ENCODE measurements around the gene PMF1.

PMF1 gene

GRCh38 chr1:156266051-156266450, 53.2 kb downstream of the PMF1 start:
- Histone ChIP-seq H3K36me3 (ENCODE audit: control insufficient read depth in 1 of 2, insufficient read depth in 2 of 2, low read length in 2 of 2) (peaks cover 68 to 76% of the 10 kb centered on the region in 2 experiments), H3K4me3 (ENCODE audit: low read depth, low read length) (no peak overlapping the region), H2BK120ac (ENCODE audit: insufficient read depth, low read length, poor library complexity) (no peak overlapping the region), H4K91ac (ENCODE audit: low read depth, low read length) (no peak overlapping the region), H3K27ac (ENCODE audit: low read depth, low read length) (no peak overlapping the region), H3K23ac (ENCODE audit: low read length) (no peak overlapping the region), H4K12ac (ENCODE audit: low read depth, low read length) (no peak overlapping the region), H3K4me2 (ENCODE audit: low read length) (no peak overlapping the region), H2AFZ (ENCODE audit: insufficient read depth, low read length, poor library complexity) (no peak overlapping the region), H4K8ac (ENCODE audit: low read depth, low read length) (no peak overlapping the region), H2BK5ac (ENCODE audit: low read depth, low read length, poor library complexity) (no peak overlapping the region), H3K27me3 (ENCODE audit: insufficient read depth, low read length) (no peaks in the 10 kb centered on the region), H2AK5ac (ENCODE audit: low read length) (no peak overlapping the region), H3K79me2 (ENCODE audit: control insufficient read depth, insufficient read depth, low read length, poor library complexity) (no peaks in the 10 kb centered on the region), H3K79me1 (ENCODE audit: low read length) (no peaks in the 10 kb centered on the region), H2BK12ac (ENCODE audit: low read length) (no peak overlapping the region), H3K9me3 (ENCODE audit: insufficient read depth, low read depth, low read length) (no peaks in the 10 kb centered on the region), H3K9ac (ENCODE audit: low read length) (no peak overlapping the region), H3K18ac (ENCODE audit: low read length) (no peak overlapping the region), H3K4me1 (ENCODE audit: control insufficient read depth in 1 of 2, insufficient read depth in 2 of 2, low read length in 2 of 2) (no peaks in the 10 kb centered on the region), H3K4ac (ENCODE audit: low read depth, low read length) (no peak overlapping the region), H3K14ac (ENCODE audit: low read length) (no peak overlapping the region)
- no peak for DNase-seq
- no CpG with 5 or more reads among the region's 13 CpGs for WGBS (ENCODE audit: extremely low coverage, insufficient coverage, insufficient read length)

GRCh38 chr1:156268336-156268735, 55.5 kb downstream of the PMF1 start:
- no peak overlapping the region for H2BK5ac ChIP-seq (ENCODE audit: low read depth, low read length, poor library complexity)
- H3K9ac ChIP-seq (ENCODE audit: low read length): no peak overlapping the region
- no peak overlapping the region for H3K4ac ChIP-seq (ENCODE audit: low read depth, low read length)
- H3K27ac ChIP-seq (ENCODE audit: low read depth, low read length): no peak overlapping the region
- no peaks in the 10 kb centered on the region for H3K9me3 ChIP-seq (ENCODE audit: insufficient read depth, low read depth, low read length)
- no peak overlapping the region for H2BK12ac ChIP-seq (ENCODE audit: low read length)
- H3K4me2 ChIP-seq (ENCODE audit: low read length): no peak overlapping the region
- H4K91ac ChIP-seq (ENCODE audit: low read depth, low read length): no peak overlapping the region
- H2BK120ac ChIP-seq (ENCODE audit: insufficient read depth, low read length, poor library complexity): no peak overlapping the region
- H2AK5ac ChIP-seq (ENCODE audit: low read length): no peak overlapping the region
- no peak overlapping the region for H3K23ac ChIP-seq (ENCODE audit: low read length)
- no peak overlapping the region for H2AFZ ChIP-seq (ENCODE audit: insufficient read depth, low read length, poor library complexity)
- no peak overlapping the region for H3K18ac ChIP-seq (ENCODE audit: low read length)
- DNase-seq: peak in 1 of 2 donors; percentile 33
- H3K79me2 ChIP-seq (ENCODE audit: control insufficient read depth, insufficient read depth, low read length, poor library complexity): no peaks in the 10 kb centered on the region
- H3K4me1 ChIP-seq (ENCODE audit: control insufficient read depth in 1 of 2, insufficient read depth in 2 of 2, low read length in 2 of 2): no peaks in the 10 kb centered on the region
- no CpG with 5 or more reads among the region's 4 CpGs for WGBS (ENCODE audit: extremely low coverage, insufficient coverage, insufficient read length)
- no peak overlapping the region for H3K4me3 ChIP-seq (ENCODE audit: low read depth, low read length)
- H4K12ac ChIP-seq (ENCODE audit: low read depth, low read length): no peak overlapping the region
- peaks cover 61 to 74% of the 10 kb centered on the region in 2 experiments for H3K36me3 ChIP-seq (ENCODE audit: control insufficient read depth in 1 of 2, insufficient read depth in 2 of 2, low read length in 2 of 2)
- H4K8ac ChIP-seq (ENCODE audit: low read depth, low read length): no peak overlapping the region
- no peaks in the 10 kb centered on the region for H3K27me3 ChIP-seq (ENCODE audit: insufficient read depth, low read length)
- H3K14ac ChIP-seq (ENCODE audit: low read length): no peak overlapping the region
- H3K79me1 ChIP-seq (ENCODE audit: low read length): no peaks in the 10 kb centered on the region

DNA sequence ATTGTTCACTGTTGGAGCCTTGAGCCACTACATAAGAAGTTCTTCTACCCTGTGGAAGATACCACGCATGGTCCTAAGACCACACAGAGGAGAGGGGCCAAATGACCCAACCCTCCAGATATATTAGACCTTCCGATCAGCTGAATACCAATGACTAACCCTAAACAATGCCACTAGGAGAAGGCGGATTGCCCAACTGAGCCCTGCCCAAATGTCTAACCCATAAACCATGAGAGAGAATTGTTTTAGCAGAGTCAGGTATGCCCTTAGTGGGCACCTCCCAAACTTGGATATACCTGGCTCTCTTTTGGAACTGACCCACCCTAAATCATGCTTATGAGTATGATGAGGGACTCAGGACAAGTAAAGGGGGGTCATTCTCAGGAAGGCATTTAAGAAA, 57.5 kb downstream of the PMF1 start:
- H2AK5ac ChIP-seq (ENCODE audit: low read length): no peak overlapping the region
- H2BK120ac ChIP-seq (ENCODE audit: insufficient read depth, low read length, poor library complexity): no peak overlapping the region
- no peak overlapping the region for H2AFZ ChIP-seq (ENCODE audit: insufficient read depth, low read length, poor library complexity)
- H3K18ac ChIP-seq (ENCODE audit: low read length): no peak overlapping the region
- no peaks in the 10 kb centered on the region for H3K79me2 ChIP-seq (ENCODE audit: control insufficient read depth, insufficient read depth, low read length, poor library complexity)
- H3K4me1 ChIP-seq (ENCODE audit: control insufficient read depth in 1 of 2, insufficient read depth in 2 of 2, low read length in 2 of 2): no peaks in the 10 kb centered on the region
- H3K79me1 ChIP-seq (ENCODE audit: low read length): no peaks in the 10 kb centered on the region
- H4K8ac ChIP-seq (ENCODE audit: low read depth, low read length): no peak overlapping the region
- H3K4ac ChIP-seq (ENCODE audit: low read depth, low read length): no peak overlapping the region
- H3K14ac ChIP-seq (ENCODE audit: low read length): no peak overlapping the region
- peaks cover 65 to 76% of the 10 kb centered on the region in 2 experiments for H3K36me3 ChIP-seq (ENCODE audit: control insufficient read depth in 1 of 2, insufficient read depth in 2 of 2, low read length in 2 of 2)
- H3K4me2 ChIP-seq (ENCODE audit: low read length): no peak overlapping the region
- no peaks in the 10 kb centered on the region for H3K9me3 ChIP-seq (ENCODE audit: insufficient read depth, low read depth, low read length)
- WGBS (ENCODE audit: extremely low coverage, insufficient coverage, insufficient read length): no CpG with 5 or more reads among the region's 3 CpGs
- H3K9ac ChIP-seq (ENCODE audit: low read length): no peak overlapping the region
- H3K27me3 ChIP-seq (ENCODE audit: insufficient read depth, low read length): no peaks in the 10 kb centered on the region
- no peak overlapping the region for H2BK12ac ChIP-seq (ENCODE audit: low read length)
- H2BK5ac ChIP-seq (ENCODE audit: low read depth, low read length, poor library complexity): no peak overlapping the region
- no peak overlapping the region for H4K12ac ChIP-seq (ENCODE audit: low read depth, low read length)
- H3K23ac ChIP-seq (ENCODE audit: low read length): no peak overlapping the region
- no peak overlapping the region for H3K27ac ChIP-seq (ENCODE audit: low read depth, low read length)
- no peak for DNase-seq
- no peak overlapping the region for H3K4me3 ChIP-seq (ENCODE audit: low read depth, low read length)
- no peak overlapping the region for H4K91ac ChIP-seq (ENCODE audit: low read depth, low read length)

DNA sequence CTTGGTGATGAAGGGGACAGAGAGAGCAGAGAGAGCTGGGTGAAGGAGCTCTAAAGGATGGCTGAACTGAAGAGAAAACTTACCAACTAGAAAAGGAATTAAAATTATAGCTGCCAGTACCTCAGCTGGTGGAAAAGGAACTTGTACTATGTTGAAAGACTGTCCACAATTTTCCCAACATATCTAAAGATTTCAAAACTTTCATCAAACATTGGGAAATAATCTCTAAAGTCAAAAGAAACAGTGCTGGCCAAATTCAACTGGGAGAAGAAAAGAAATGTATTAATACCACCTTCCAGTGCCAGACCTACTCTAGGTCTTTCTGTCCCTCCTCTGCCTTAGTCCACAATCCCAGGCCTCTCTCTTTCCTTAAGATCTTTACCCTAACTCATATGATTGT, 63.7 kb downstream of the PMF1 start:
- no peak overlapping the region for H3K9ac ChIP-seq (ENCODE audit: low read length)
- no peak overlapping the region for H4K91ac ChIP-seq (ENCODE audit: low read depth, low read length)
- H3K36me3 ChIP-seq (ENCODE audit: control insufficient read depth in 1 of 2, insufficient read depth in 2 of 2, low read length in 2 of 2): peaks cover 48 to 71% of the 10 kb centered on the region in 2 experiments
- peaks cover 4 to 5% of the 10 kb centered on the region in 2 experiments for H3K4me1 ChIP-seq (ENCODE audit: control insufficient read depth in 1 of 2, insufficient read depth in 2 of 2, low read length in 2 of 2)
- no peak overlapping the region for H3K4ac ChIP-seq (ENCODE audit: low read depth, low read length)
- no peak overlapping the region for H3K23ac ChIP-seq (ENCODE audit: low read length)
- no peak overlapping the region for H2BK12ac ChIP-seq (ENCODE audit: low read length)
- peaks cover 8% of the 10 kb centered on the region for H3K79me2 ChIP-seq (ENCODE audit: control insufficient read depth, insufficient read depth, low read length, poor library complexity)
- H4K8ac ChIP-seq (ENCODE audit: low read depth, low read length): no peak overlapping the region
- no peak overlapping the region for H4K12ac ChIP-seq (ENCODE audit: low read depth, low read length)
- H3K14ac ChIP-seq (ENCODE audit: low read length): no peak overlapping the region
- H3K4me2 ChIP-seq (ENCODE audit: low read length): no peak overlapping the region
- no peak overlapping the region for H3K18ac ChIP-seq (ENCODE audit: low read length)
- no peak overlapping the region for H3K27ac ChIP-seq (ENCODE audit: low read depth, low read length)
- H3K27me3 ChIP-seq (ENCODE audit: insufficient read depth, low read length): no peaks in the 10 kb centered on the region
- no peak overlapping the region for H2BK120ac ChIP-seq (ENCODE audit: insufficient read depth, low read length, poor library complexity)
- H3K79me1 ChIP-seq (ENCODE audit: low read length): no peaks in the 10 kb centered on the region
- no peak overlapping the region for H3K4me3 ChIP-seq (ENCODE audit: low read depth, low read length)
- H3K9me3 ChIP-seq (ENCODE audit: insufficient read depth, low read depth, low read length): no peaks in the 10 kb centered on the region
- DNase-seq: peak in 1 of 2 donors; percentile 77
- no peak overlapping the region for H2BK5ac ChIP-seq (ENCODE audit: low read depth, low read length, poor library complexity)
- no peak overlapping the region for H2AFZ ChIP-seq (ENCODE audit: insufficient read depth, low read length, poor library complexity)
- H2AK5ac ChIP-seq (ENCODE audit: low read length): no peak overlapping the region

All from trophoblast cell (in vitro differentiated cells and primary cell).